T-helper 2 cell treated with Interferon-gamma antibody and Interleukin-4, amounts not matched to agents 5 μg/mL and 100 μg/mL, for 36 hours (primary cell): Measurements from ENCODE around the gene PLA2G4B.
A peak's percentile ranks its signal among the peaks of the same experiment; 100 is the strongest.

Experiments
- DNase-seq: peaks from one replicate; pipeline ENCODE4 v3.0.0; 2021; ENCODE audit warnings: low spot score
- H3K27ac Mint-ChIP-seq: one replicate; pipeline ENCODE4 v1.8.0; 2021; ENCODE audit warnings: mild to moderate bottlenecking, mixed read lengths
- H3K27me3 Mint-ChIP-seq: one replicate; pipeline ENCODE4 v1.8.0; 2021; ENCODE audit warnings: low read depth, mixed read lengths
- H3K36me3 Mint-ChIP-seq: one replicate; pipeline ENCODE4 v1.8.0; 2021; ENCODE audit warnings: low read depth, mixed read lengths
- H3K4me1 Mint-ChIP-seq: one replicate; pipeline ENCODE4 v1.8.0; 2021; ENCODE audit warnings: low read depth, mixed read lengths
- H3K4me3 Mint-ChIP-seq: one replicate; pipeline ENCODE4 v1.8.0; 2022; ENCODE audit warnings: mild to moderate bottlenecking, moderate library complexity, mixed read lengths
- H3K9me3 Mint-ChIP-seq: one replicate; pipeline ENCODE4 v1.8.0; 2021; ENCODE audit warnings: mixed read lengths

Gene PLA2G4B

DNA sequence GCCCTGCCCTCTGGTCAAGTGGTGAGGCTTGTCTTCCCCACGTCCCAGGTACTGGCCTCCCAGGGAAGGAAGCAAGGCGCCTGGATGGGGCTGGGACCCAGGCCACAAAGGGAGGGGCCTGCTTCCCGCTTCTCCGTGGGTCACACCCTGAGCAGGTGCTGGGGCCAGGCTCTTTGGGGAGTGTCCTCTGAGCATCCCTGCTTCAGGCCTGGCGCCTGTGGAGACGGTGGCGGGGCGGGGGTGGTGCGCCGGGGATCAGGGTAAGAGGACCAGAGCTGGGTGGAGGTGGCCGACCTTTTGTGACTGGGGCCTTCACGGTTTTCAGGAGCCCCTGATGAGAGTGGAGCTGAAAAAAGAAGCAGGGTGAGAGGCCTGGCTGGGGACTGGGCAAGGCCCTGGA lies 3.6 kb downstream of the PLA2G4B start:
- Mint-ChIP-seq H3K9me3 (no peaks in the 10 kb centered on the region), H3K4me3 (no peak overlapping the region), H3K4me1 (no peaks in the 10 kb centered on the region), H3K27ac (no peak overlapping the region), H3K27me3 (no peaks in the 10 kb centered on the region), H3K36me3 (peaks cover 3% of the 10 kb centered on the region)
- no peak for DNase-seq

GRCh38 chr15:41843571-41843970 lies 4.9 kb downstream of the PLA2G4B start:
- DNase-seq: no peak

GRCh38 chr15:41844814-41845213 lies 6.2 kb downstream of the PLA2G4B start:
- H3K9me3 Mint-ChIP-seq: no peaks in the 10 kb centered on the region
- H3K36me3 Mint-ChIP-seq: peaks cover 5% of the 10 kb centered on the region
- no peaks in the 10 kb centered on the region for H3K27me3 Mint-ChIP-seq
- peaks cover 1% of the 10 kb centered on the region for H3K4me1 Mint-ChIP-seq
- H3K27ac Mint-ChIP-seq: no peak overlapping the region
- no peak for DNase-seq
- H3K4me3 Mint-ChIP-seq: no peak overlapping the region

More at GRCh38 chr15:41843571-41843970, 4.9 kb downstream of the PLA2G4B start:
- no peaks in the 10 kb centered on the region for H3K27me3 Mint-ChIP-seq
- peaks cover 5% of the 10 kb centered on the region for H3K36me3 Mint-ChIP-seq
- H3K4me3 Mint-ChIP-seq: no peak overlapping the region
- H3K9me3 Mint-ChIP-seq: no peaks in the 10 kb centered on the region
- H3K4me1 Mint-ChIP-seq: peaks cover 1% of the 10 kb centered on the region
- no peak overlapping the region for H3K27ac Mint-ChIP-seq

DNA sequence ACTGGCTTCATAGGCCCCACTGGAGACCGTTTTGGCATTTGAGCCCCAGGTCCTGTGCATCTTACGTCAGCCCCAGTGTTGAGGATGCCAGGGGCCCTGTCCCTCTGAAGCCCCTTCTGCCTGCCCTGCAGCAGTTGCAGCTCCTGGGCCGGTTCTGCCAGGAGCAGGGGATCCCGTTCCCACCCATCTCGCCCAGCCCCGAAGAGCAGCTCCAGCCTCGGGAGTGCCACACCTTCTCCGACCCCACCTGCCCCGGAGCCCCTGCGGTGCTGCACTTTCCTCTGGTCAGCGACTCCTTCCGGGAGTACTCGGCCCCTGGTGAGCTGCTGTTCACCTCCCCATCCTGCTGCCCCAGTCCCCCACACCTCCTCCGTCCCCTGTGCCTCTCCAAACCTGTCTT lies 8.6 kb downstream of the PLA2G4B start:
- H3K9me3 Mint-ChIP-seq: no peaks in the 10 kb centered on the region
- H3K4me1 Mint-ChIP-seq: peaks cover 1% of the 10 kb centered on the region
- peaks cover 5% of the 10 kb centered on the region for H3K36me3 Mint-ChIP-seq
- H3K27ac Mint-ChIP-seq: no peak overlapping the region
- H3K27me3 Mint-ChIP-seq: no peaks in the 10 kb centered on the region
- no peak overlapping the region for H3K4me3 Mint-ChIP-seq
- DNase-seq: no peak

- H3K4me1 Mint-ChIP-seq: peaks cover 1% of the 10 kb centered on the region
- H3K9me3 Mint-ChIP-seq: no peaks in the 10 kb centered on the region
- H3K27ac Mint-ChIP-seq: no peak overlapping the region
- H3K36me3 Mint-ChIP-seq: peaks cover 5% of the 10 kb centered on the region
- DNase-seq: no peak
- no peaks in the 10 kb centered on the region for H3K27me3 Mint-ChIP-seq
- no peak overlapping the region for H3K4me3 Mint-ChIP-seq
These were observed 9.3 kb downstream of the PLA2G4B start for GRCh38 chr15:41847981-41848380.

DNA sequence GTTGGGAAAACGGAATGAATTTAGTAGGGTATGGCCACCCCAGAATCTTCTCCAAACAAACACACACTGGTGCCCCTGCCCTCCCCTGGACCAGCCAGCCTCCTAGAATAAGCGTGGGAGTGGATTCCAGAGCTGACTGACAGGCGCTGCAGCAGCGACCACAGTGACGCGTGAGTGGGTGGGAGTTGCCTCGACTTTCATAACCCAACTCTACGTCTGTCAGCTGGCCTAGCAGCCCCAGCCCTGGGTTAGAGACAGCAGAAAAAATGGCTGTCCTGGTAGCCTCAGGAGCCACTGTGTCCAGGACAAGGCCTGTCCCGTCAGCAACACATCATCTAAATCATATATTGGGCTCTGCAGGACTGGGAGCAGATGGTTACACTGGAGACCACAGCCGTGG lies 10.0 kb downstream of the PLA2G4B start:
- DNase-seq: peak; percentile 56
- Mint-ChIP-seq H3K36me3 (peaks cover 5% of the 10 kb centered on the region), H3K27me3 (no peaks in the 10 kb centered on the region), H3K9me3 (no peaks in the 10 kb centered on the region), H3K27ac (no peak overlapping the region), H3K4me1 (peaks cover 1% of the 10 kb centered on the region), H3K4me3 (no peak overlapping the region)

DNA sequence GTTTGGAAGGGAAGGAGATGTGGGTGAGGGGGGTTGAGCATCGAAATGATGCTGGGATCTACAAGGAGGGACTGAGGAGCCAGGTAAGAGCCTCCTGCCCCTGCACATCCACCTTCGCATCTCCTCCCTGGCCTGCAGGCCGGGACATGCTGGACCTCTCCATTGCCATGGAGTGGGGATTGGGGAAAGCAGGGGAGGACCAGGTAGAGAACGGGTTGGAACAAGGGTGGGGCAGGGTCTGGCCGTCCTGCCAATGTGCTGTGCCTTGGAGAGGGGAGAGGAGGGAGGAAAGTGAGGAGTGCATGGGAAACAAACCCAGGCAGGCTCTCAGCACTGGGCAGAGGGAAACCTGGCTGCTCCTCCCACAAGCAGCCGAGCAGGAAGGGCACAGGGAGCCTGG lies 10.6 kb downstream of the PLA2G4B start:
- H3K27me3 Mint-ChIP-seq: no peaks in the 10 kb centered on the region
- H3K4me1 Mint-ChIP-seq: peaks cover 1% of the 10 kb centered on the region
- no peaks in the 10 kb centered on the region for H3K9me3 Mint-ChIP-seq
- H3K36me3 Mint-ChIP-seq: peaks cover 5% of the 10 kb centered on the region
- no peak for DNase-seq
- H3K27ac Mint-ChIP-seq: no peak overlapping the region
- H3K4me3 Mint-ChIP-seq: no peak overlapping the region

DNA sequence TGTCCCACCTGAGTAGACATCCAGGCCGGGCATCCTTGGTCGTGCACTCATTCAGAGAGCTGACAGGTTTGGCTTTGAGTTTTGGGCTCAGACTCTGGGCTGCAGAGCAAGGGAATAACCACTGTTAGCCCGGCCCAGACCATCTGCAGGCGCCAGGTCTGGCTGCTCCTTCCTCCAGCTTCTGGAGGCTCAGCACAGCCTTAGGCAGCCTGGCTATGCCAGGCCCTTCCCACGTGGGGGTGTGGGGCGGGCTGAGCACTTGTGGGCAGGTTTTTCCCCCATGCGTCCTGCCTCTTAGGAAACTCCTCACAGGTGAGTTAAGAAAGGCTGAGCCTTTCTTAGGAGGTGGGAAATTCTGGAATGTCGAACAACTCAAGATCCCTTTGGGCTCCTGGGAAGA lies 11.2 kb downstream of the PLA2G4B start:
- no peak for DNase-seq
- Mint-ChIP-seq H3K9me3 (no peaks in the 10 kb centered on the region), H3K4me1 (peaks cover 1% of the 10 kb centered on the region), H3K36me3 (peaks cover 5% of the 10 kb centered on the region), H3K27me3 (no peaks in the 10 kb centered on the region), H3K4me3 (no peak overlapping the region), H3K27ac (no peak overlapping the region)

DNA sequence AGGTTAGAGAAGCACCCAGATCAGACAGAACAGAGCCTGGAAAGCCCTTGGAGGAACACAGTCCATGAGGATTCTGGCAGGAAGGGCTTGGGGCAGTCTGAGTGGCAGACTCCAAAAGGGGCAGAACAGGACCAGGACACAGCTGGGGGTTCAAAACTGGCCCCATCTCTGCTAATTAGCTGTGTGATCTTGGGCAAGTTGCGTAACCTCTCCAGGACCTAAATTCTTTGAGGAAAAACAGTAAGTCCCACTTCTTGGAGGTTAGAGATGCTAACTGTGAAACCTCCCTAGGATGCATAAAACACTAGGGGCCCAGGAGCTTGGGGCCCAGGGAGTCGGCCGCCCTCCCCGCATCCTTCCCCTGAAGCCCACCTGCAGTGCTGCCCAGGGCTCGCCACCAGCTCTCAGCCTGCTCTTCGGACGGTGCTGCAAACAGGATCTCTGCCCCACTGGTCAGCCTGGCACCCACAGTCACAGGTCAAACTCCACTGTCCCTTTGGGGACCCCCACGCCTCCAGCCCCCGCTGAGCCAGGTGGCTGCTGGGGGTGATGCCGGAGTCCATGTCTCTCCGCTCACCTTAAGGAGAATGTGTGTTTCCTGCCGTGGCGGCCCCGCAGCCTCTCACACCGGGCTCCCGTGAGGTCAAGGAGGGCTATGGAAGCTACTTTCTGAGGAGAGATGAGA lies 12.0 kb downstream of the PLA2G4B start:
- no peak for DNase-seq
- Mint-ChIP-seq H3K36me3 (peaks cover 5% of the 10 kb centered on the region), H3K4me3 (no peak overlapping the region), H3K27ac (no peak overlapping the region), H3K9me3 (no peaks in the 10 kb centered on the region), H3K27me3 (no peaks in the 10 kb centered on the region), H3K4me1 (peaks cover 1% of the 10 kb centered on the region)

- no peak for DNase-seq
- Mint-ChIP-seq H3K4me3 (no peak overlapping the region), H3K27me3 (no peaks in the 10 kb centered on the region), H3K27ac (no peak overlapping the region), H3K36me3 (peaks cover 4% of the 10 kb centered on the region), H3K4me1 (peaks cover 1% of the 10 kb centered on the region), H3K9me3 (no peaks in the 10 kb centered on the region)
These were observed 12.5 kb downstream of the PLA2G4B start for GRCh38 chr15:41851167-41851523.

DNA sequence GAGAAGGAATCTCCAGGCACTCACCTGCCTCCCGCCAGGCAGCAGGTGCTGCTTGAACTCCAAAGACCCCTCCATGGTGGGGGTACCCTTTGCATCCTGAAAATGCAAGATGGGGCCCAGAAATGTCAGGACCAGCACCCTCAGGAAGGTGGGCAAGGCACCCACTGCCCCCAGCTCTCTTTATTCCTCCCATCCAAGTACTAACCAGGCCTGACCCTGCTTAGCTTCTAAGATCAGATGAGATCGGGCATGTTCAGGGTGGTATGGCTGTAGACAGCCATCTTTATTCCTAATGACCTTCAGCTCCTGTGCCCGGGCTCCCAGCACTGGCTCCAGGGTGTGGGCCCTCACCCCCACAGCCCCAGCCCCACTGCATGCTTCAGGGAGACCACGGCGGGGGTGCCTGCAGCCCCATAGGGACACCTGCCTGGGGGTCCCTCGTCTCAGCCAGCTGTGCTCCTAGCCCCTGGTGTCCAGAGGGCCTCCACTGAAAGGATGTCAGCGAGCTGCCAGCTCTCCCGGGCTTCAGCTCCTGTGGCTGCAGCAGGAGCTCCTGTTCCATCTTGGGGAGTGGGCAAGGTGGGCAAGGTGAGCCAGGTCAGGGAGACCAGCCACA lies 13.2 kb downstream of the PLA2G4B start:
- H3K4me3 Mint-ChIP-seq: no peak overlapping the region
- H3K9me3 Mint-ChIP-seq: no peaks in the 10 kb centered on the region
- peaks cover 1% of the 10 kb centered on the region for H3K4me1 Mint-ChIP-seq
- DNase-seq: no peak
- peaks cover 4% of the 10 kb centered on the region for H3K36me3 Mint-ChIP-seq
- no peaks in the 10 kb centered on the region for H3K27me3 Mint-ChIP-seq
- no peak overlapping the region for H3K27ac Mint-ChIP-seq

GRCh38 chr15:41852736-41853590 lies 14.3 kb downstream of the PLA2G4B start:
- Mint-ChIP-seq H3K4me3 (no peak overlapping the region), H3K4me1 (peaks cover 1% of the 10 kb centered on the region), H3K27me3 (no peaks in the 10 kb centered on the region), H3K27ac (no peak overlapping the region), H3K36me3 (peaks cover 2% of the 10 kb centered on the region), H3K9me3 (no peaks in the 10 kb centered on the region)
- no peak for DNase-seq

- Mint-ChIP-seq H3K27me3 (no peaks in the 10 kb centered on the region), H3K4me1 (no peaks in the 10 kb centered on the region)
These were observed 15.2 kb downstream of the PLA2G4B start for GRCh38 chr15:41853831-41854230.

DNA sequence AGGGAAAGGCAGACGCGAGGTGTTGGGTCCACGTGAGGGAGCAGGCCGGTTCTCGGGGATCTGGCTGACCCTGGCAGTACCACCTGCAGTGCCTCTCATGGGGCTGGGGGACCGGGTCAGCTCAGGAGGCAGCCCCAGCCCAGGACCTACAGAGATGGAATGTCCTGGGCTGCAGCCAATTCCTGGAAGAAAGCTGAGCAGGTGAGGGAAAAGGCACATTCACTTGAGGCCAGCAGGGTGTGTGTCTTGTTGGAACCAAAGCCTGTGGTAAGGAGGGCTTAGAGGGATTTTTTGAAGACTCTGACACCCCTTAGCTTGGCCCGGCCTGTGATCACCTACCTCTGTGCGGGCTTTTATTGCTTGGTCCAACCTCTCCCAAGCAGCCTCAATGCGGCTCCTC lies 15.8 kb downstream of the PLA2G4B start:
- Mint-ChIP-seq H3K9me3 (no peaks in the 10 kb centered on the region), H3K27ac (no peak overlapping the region), H3K4me1 (no peaks in the 10 kb centered on the region), H3K4me3 (no peak overlapping the region), H3K27me3 (no peaks in the 10 kb centered on the region), H3K36me3 (no peaks in the 10 kb centered on the region)
- no peak for DNase-seq

More at GRCh38 chr15:41853831-41854230, 15.2 kb downstream of the PLA2G4B start:
- no peak for DNase-seq
- H3K36me3 Mint-ChIP-seq: no peaks in the 10 kb centered on the region
- H3K9me3 Mint-ChIP-seq: no peaks in the 10 kb centered on the region
- no peak overlapping the region for H3K4me3 Mint-ChIP-seq
- H3K27ac Mint-ChIP-seq: no peak overlapping the region
